AG10803 (cell line): ENCODE data around the gene DZIP3.

Experiments used
- DNase-seq: peaks from one replicate; pipeline ENCODE4 v3.0.0; 2010; ENCODE audit warnings: low read depth
- H3K4me3 ChIP-seq: 2 replicates; pipeline ENCODE4 v1.5.1; 2011; ENCODE audit warnings: mild to moderate bottlenecking, low read length, control low read depth
- TF ChIP-seq, protein P1 (sequence below): conservative IDR thresholded peaks from 2 replicates; pipeline ENCODE4 v1.5.1; 2011; ENCODE audit warnings: mild to moderate bottlenecking, low read length, control low read depth, inconsistent platforms

DZIP3 gene

GRCh38 chr3:108599677-108600409 lies 10.3 kb downstream of the DZIP3 start:
- TF ChIP-seq, protein P1, sequence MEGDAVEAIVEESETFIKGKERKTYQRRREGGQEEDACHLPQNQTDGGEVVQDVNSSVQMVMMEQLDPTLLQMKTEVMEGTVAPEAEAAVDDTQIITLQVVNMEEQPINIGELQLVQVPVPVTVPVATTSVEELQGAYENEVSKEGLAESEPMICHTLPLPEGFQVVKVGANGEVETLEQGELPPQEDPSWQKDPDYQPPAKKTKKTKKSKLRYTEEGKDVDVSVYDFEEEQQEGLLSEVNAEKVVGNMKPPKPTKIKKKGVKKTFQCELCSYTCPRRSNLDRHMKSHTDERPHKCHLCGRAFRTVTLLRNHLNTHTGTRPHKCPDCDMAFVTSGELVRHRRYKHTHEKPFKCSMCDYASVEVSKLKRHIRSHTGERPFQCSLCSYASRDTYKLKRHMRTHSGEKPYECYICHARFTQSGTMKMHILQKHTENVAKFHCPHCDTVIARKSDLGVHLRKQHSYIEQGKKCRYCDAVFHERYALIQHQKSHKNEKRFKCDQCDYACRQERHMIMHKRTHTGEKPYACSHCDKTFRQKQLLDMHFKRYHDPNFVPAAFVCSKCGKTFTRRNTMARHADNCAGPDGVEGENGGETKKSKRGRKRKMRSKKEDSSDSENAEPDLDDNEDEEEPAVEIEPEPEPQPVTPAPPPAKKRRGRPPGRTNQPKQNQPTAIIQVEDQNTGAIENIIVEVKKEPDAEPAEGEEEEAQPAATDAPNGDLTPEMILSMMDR: no peak
- no peak for DNase-seq
- no peak overlapping the region for H3K4me3 ChIP-seq

GRCh38 chr3:108602249-108602934 lies 12.9 kb downstream of the DZIP3 start:
- no peak overlapping the region for H3K4me3 ChIP-seq

GRCh38 chr3:108602935-108603294 lies 13.4 kb downstream of the DZIP3 start:
- TF ChIP-seq, protein P1: no peak
- DNase-seq: no peak
- H3K4me3 ChIP-seq: no peak overlapping the region

More at GRCh38 chr3:108602249-108602934, 12.9 kb downstream of the DZIP3 start:
- TF ChIP-seq, protein P1: no peak
- DNase-seq: no peak

GRCh38 chr3:108603691-108604090 lies 14.2 kb downstream of the DZIP3 start:
- H3K4me3 ChIP-seq: no peak overlapping the region
- DNase-seq: no peak

GRCh38 chr3:108605028-108605427 lies 15.5 kb downstream of the DZIP3 start:
- TF ChIP-seq, protein P1: no peak

More at GRCh38 chr3:108603691-108604090, 14.2 kb downstream of the DZIP3 start:
- TF ChIP-seq, protein P1: no peak

DNA sequence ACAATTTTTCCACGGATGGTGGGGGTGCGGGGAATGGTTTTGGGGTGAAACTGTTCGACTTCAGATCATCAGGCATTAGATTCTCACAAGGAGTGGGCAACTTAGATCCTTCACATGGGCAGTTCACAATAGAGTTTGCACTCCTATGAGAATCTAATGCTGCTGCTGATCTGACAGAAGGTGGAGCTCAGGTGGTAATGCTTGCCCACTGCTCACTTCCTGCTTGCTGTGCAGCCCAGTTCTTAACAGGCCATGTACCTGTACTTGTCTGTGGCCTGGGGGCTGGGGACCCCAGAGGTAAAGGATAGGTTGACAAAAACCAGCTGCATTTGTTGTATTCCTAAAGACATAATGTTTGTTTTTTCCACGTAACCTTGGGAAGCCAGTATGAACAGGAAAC lies 16.0 kb downstream of the DZIP3 start:
- TF ChIP-seq, protein P1: no peak
- DNase-seq: no peak
- no peak overlapping the region for H3K4me3 ChIP-seq

More at GRCh38 chr3:108605028-108605427, 15.5 kb downstream of the DZIP3 start:
- H3K4me3 ChIP-seq: no peak overlapping the region
- no peak for DNase-seq

- TF ChIP-seq, protein P1: no peak
- H3K4me3 ChIP-seq: no peak overlapping the region
- no peak for DNase-seq
These were observed 19.2 kb downstream of the DZIP3 start for GRCh38 chr3:108608750-108609149.
